ENCODE measurements around the gene EPHB1. TPM values are rescaled to one million over a fixed set of nuclear protein-coding genes. Genes with fewer than 3 reads are reported as not detected.
"Not testable (repeated sequence)": the region's sequence is repeated elsewhere in the genome, so short reads cannot be mapped to it uniquely, and the experiment has no call there.

EPHB1 gene
- total RNA-seq, 4 donors from 2014 or later = 0.30 to 5.3 (median 2.6) TPM

DNA sequence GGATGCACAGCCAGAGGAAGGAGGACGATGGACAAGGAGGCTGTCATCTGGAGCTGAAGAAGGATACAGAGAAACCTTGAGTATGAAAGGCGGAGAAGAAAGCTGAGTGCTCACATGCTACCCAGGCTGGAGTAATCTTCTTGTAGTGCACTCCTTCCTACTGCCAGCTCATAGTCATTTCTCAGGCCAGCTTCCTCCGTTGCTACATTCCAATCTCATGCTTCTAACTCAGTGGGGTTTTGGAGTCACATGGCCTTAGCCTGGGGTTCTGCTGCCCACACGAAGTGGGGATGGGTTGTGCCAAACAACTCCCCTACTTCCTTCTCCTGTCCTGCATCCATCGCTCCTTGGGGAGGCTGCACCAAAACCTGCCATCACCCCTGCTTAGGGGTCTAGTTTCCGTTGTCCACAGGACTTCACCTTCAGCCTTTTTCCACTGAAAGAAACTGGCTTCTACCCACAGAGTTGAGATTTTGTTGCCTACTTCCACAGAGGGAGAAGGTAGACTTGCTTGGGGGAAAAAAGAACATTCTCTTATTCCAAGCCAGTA, 239.9 kb downstream of the EPHB1 start:
- no peaks in the 10 kb centered on the region for H3K27me3 ChIP-seq
- no peak overlapping the region for H3K27ac ChIP-seq
- H3K4me3 ChIP-seq = no peak overlapping the region
- WGBS, 2 donors = 69 to 81% methylated on average over 6 of the region's 6 CpGs
- no peaks in the 10 kb centered on the region for H3K36me3 ChIP-seq
- TF ChIP-seq EP300 (IDR thresholded peaks at IDR 0.05) = no peak
- TF ChIP-seq, protein P1, sequence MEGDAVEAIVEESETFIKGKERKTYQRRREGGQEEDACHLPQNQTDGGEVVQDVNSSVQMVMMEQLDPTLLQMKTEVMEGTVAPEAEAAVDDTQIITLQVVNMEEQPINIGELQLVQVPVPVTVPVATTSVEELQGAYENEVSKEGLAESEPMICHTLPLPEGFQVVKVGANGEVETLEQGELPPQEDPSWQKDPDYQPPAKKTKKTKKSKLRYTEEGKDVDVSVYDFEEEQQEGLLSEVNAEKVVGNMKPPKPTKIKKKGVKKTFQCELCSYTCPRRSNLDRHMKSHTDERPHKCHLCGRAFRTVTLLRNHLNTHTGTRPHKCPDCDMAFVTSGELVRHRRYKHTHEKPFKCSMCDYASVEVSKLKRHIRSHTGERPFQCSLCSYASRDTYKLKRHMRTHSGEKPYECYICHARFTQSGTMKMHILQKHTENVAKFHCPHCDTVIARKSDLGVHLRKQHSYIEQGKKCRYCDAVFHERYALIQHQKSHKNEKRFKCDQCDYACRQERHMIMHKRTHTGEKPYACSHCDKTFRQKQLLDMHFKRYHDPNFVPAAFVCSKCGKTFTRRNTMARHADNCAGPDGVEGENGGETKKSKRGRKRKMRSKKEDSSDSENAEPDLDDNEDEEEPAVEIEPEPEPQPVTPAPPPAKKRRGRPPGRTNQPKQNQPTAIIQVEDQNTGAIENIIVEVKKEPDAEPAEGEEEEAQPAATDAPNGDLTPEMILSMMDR (IDR thresholded peaks at IDR 0.05) = no peak
- no peak for TF ChIP-seq POLR2A (IDR thresholded peaks at IDR 0.05)
- no peaks in the 10 kb centered on the region for H3K4me1 ChIP-seq
- DNase-seq (ENCODE audit: low spot score in 2 of 2) = no peak
- H3K9me3 ChIP-seq = no peaks in the 10 kb centered on the region

DNA sequence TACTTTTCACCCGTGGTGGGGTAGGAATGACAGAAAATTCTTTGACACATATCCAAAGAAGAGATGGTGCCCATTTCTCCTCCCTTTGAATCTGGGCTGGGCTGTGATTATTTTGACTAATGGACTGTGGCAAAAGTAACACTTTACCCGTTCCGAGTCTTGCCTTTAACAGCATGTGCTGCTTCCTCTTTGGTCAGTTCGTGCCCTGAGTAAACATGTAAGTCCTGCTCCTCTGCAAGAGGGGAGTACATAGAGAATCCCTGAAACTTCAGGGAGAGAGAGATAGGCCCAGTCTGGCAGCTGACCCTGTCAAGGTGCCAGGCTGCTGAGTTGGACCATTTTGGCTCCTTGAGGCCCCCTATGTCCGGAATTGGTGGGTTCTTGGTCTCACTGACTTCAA, 243.1 kb downstream of the EPHB1 start:
- no peaks in the 10 kb centered on the region for H3K9me3 ChIP-seq
- no peak overlapping the region for H3K27ac ChIP-seq
- DNase-seq (ENCODE audit: low spot score in 2 of 2) = no peak
- no peak overlapping the region for H3K4me3 ChIP-seq
- no peaks in the 10 kb centered on the region for H3K4me1 ChIP-seq
- no peaks in the 10 kb centered on the region for H3K27me3 ChIP-seq
- 85 to 86% methylated on average over 4 to 5 of the region's 5 CpGs for WGBS, 2 donors
- no peak for TF ChIP-seq POLR2A (IDR thresholded peaks at IDR 0.05)
- H3K36me3 ChIP-seq = no peaks in the 10 kb centered on the region

DNA sequence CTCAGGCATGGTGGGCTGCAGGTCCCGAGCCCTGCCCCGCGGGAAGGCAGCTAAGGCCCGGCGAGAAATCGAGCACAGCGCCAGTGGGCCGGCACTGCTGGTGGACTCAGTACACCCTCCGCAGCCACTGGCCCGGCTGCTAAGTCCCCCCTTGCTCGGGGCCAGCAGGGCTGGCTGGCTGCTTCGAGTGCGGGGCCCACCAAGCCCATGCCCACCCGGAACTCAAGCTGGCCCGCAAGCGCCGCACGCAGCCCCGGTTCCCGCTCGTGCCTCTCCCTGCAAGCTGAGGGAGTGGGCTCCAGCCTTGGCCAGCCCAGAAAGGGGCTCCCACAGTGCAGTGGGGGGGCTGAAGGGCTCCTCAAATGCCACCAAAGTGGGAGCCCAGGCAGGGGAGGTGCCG, 244.5 kb downstream of the EPHB1 start:
- not testable (repeated sequence) for H3K27ac ChIP-seq, H3K9me3 ChIP-seq

DNA sequence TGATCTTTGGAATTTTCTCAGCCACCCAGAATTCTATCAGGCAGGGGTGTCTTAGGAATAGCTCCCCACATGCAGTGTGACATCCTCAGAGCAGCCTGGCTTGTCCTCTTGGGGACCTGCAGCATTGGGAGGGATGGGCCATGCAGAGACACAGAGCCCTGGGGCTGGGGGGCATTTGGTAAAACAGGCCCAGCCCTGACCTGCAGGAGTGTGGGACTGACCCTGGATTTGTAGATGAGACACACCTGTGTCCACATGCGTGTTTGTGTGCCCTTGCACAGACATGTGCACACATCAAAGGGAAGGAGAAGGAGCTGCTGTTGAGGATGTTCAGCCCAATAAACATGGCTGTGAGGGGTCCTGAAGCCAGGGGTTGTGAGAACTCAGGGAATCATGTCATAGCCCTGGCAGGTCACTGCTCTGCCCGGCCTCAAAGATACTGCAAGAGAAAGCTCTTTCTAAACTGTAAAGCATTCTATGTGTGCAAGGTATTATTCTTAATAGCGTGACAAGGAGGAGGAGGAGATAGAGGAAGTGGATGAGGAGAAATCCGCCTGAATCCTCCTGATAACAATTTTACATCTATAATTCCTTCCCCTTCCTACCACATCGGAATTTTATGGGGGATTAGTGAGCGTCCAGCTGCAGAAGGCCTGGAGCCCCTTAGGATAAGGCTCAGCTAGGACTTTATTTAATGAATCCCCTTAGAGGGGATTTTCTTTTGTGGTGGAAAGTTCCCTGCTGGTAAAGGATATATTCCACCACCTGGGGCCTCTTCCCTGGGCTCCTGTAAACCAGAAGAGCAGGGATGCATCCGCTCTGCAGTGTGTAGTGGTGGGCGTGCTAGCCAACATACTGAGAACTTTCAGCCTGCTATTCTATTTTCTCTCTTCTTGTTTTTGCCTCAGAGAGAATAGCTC, 245.5 kb downstream of the EPHB1 start:
- H3K27ac ChIP-seq = no peak overlapping the region
- no peak overlapping the region for H3K4me3 ChIP-seq
- no peaks in the 10 kb centered on the region for H3K9me3 ChIP-seq
- TF ChIP-seq EP300 (IDR thresholded peaks at IDR 0.05) (no peak), POLR2A (IDR thresholded peaks at IDR 0.05) (no peak)
- TF ChIP-seq, protein P1 (IDR thresholded peaks at IDR 0.05) = no peak
- WGBS, 2 donors = 57 to 69% methylated on average over 8 of the region's 8 CpGs
- H3K36me3 ChIP-seq = no peaks in the 10 kb centered on the region
- no peak for DNase-seq (ENCODE audit: low spot score in 2 of 2)
- H3K4me1 ChIP-seq = no peaks in the 10 kb centered on the region
- no peaks in the 10 kb centered on the region for H3K27me3 ChIP-seq

More for the DNA sequence above, 244.5 kb downstream of the EPHB1 start:
- not testable (repeated sequence) for H3K4me3 ChIP-seq; H3K36me3 ChIP-seq; H3K4me1 ChIP-seq; DNase-seq (ENCODE audit: low spot score in 2 of 2); H3K27me3 ChIP-seq
- WGBS, 2 donors = 91 to 96% methylated on average over 18 to 22 of the region's 22 CpGs

DNA sequence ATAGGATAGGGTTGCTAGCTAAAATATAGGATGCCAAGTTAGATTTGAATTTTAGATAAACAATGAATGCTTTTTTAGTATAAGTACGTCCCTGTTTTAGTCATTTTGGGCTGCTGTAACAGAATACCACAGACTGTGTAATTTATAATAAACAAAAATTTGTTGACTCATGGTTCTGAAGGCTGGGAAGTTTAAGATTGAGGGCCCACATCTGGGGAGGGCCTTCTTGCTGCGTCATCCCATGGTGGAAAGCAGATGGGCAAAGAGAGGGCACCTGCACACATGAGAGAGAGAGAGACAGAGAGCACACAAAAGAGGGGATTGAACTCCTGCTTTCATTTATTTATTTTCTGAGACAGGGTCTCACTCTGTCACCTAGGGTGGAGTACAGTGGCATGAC, 246.5 kb downstream of the EPHB1 start:
- WGBS, 2 donors = 57 to 62% methylated on average over 2 of the region's 2 CpGs
- TF ChIP-seq POLR2A (IDR thresholded peaks at IDR 0.05) = no peak
- TF ChIP-seq, protein P1 (IDR thresholded peaks at IDR 0.05) = no peak
- TF ChIP-seq EP300 (IDR thresholded peaks at IDR 0.05) = no peak
- Histone ChIP-seq H3K27ac (no peak overlapping the region), H3K36me3 (no peaks in the 10 kb centered on the region), H3K4me1 (no peaks in the 10 kb centered on the region), H3K27me3 (no peaks in the 10 kb centered on the region), H3K4me3 (no peak overlapping the region), H3K9me3 (no peaks in the 10 kb centered on the region)
- no peak for DNase-seq (ENCODE audit: low spot score in 2 of 2)

DNA sequence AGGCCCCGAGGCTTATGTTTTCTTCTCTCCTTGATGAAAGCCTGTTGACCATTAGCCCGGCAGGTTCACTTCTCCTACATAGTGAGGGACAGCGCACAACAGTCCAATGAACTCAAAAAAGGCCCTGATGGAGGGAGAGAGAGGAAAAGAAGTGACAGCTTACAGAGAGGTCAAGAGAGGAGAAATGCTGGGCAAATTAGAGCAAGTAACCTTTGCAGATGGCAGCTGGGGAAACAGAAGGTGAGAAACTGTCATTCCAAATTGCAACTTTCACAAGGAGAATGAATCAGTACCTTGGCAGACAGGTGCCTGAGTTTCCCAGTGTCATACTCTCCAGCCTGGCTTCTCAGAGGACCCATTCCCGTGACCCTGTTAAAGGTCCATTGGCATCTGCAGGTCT, 252.0 kb downstream of the EPHB1 start:
- H3K27ac ChIP-seq = no peak overlapping the region
- H3K27me3 ChIP-seq = no peaks in the 10 kb centered on the region
- H3K4me3 ChIP-seq = no peak overlapping the region
- H3K9me3 ChIP-seq = no peaks in the 10 kb centered on the region
- H3K36me3 ChIP-seq = no peaks in the 10 kb centered on the region
- no peak for TF ChIP-seq EP300 (IDR thresholded peaks at IDR 0.05)
- TF ChIP-seq, protein P1 (IDR thresholded peaks at IDR 0.05) = no peak
- TF ChIP-seq POLR2A (IDR thresholded peaks at IDR 0.05) = no peak
- H3K4me1 ChIP-seq = no peaks in the 10 kb centered on the region
- no peak for DNase-seq (ENCODE audit: low spot score in 2 of 2)
- 77 to 79% methylated on average over 4 of the region's 4 CpGs for WGBS, 2 donors
